ENCODE data around the gene ARHGAP6.

Gene ARHGAP6

GRCh38 chrX:11290416-11291102 is 375.2 kb downstream of the ARHGAP6 start:
- no peak for DNase-seq (ENCODE audit: low read depth)
- H3K4me3 ChIP-seq (ENCODE audit: low read depth, low read length) = no peak overlapping the region

GRCh38 chrX:11287505-11287904 is 378.2 kb downstream of the ARHGAP6 start:
- no peak for TF ChIP-seq MYC (IDR thresholded peaks at IDR 0.05; ENCODE audit: low read depth, low read length)
- no peak for TF ChIP-seq POLR2A (IDR thresholded peaks at IDR 0.05; ENCODE audit: extremely low read depth, insufficient read length)
- no peak for TF ChIP-seq MAX (IDR thresholded peaks at IDR 0.05; ENCODE audit: low read depth, low read length)
- no peak for TF ChIP-seq CTCF (IDR thresholded peaks at IDR 0.05; ENCODE audit: low read depth, low read length)
- DNase-seq (ENCODE audit: low read depth) = no peak

More at GRCh38 chrX:11290416-11291102, 375.2 kb downstream of the ARHGAP6 start:
- TF ChIP-seq POLR2A (IDR thresholded peaks at IDR 0.05; ENCODE audit: extremely low read depth, insufficient read length) = no peak
- no peak for TF ChIP-seq CTCF (IDR thresholded peaks at IDR 0.05; ENCODE audit: low read depth, low read length)
- TF ChIP-seq MYC (IDR thresholded peaks at IDR 0.05; ENCODE audit: low read depth, low read length) = no peak
- TF ChIP-seq MAX (IDR thresholded peaks at IDR 0.05; ENCODE audit: low read depth, low read length) = no peak

GRCh38 chrX:11285651-11286050 is 380.1 kb downstream of the ARHGAP6 start:
- no peak overlapping the region for H3K4me3 ChIP-seq (ENCODE audit: low read depth, low read length)
- no peak for TF ChIP-seq MYC (IDR thresholded peaks at IDR 0.05; ENCODE audit: low read depth, low read length)
- TF ChIP-seq CTCF (IDR thresholded peaks at IDR 0.05; ENCODE audit: low read depth, low read length) = no peak
- no peak for TF ChIP-seq MAX (IDR thresholded peaks at IDR 0.05; ENCODE audit: low read depth, low read length)
- no peak for TF ChIP-seq POLR2A (IDR thresholded peaks at IDR 0.05; ENCODE audit: extremely low read depth, insufficient read length)
- DNase-seq (ENCODE audit: low read depth) = no peak

More at GRCh38 chrX:11287505-11287904, 378.2 kb downstream of the ARHGAP6 start:
- no peak overlapping the region for H3K4me3 ChIP-seq (ENCODE audit: low read depth, low read length)

GRCh38 chrX:11282043-11282442 is 383.7 kb downstream of the ARHGAP6 start:
- DNase-seq (ENCODE audit: low read depth) = no peak
- H3K4me3 ChIP-seq (ENCODE audit: low read depth, low read length) = no peak overlapping the region
- TF ChIP-seq MYC (IDR thresholded peaks at IDR 0.05; ENCODE audit: low read depth, low read length) (no peak), POLR2A (IDR thresholded peaks at IDR 0.05; ENCODE audit: extremely low read depth, insufficient read length) (no peak)

- no peak for TF ChIP-seq POLR2A (IDR thresholded peaks at IDR 0.05; ENCODE audit: extremely low read depth, insufficient read length)
- TF ChIP-seq CTCF (IDR thresholded peaks at IDR 0.05; ENCODE audit: low read depth, low read length) = no peak
- TF ChIP-seq MAX (IDR thresholded peaks at IDR 0.05; ENCODE audit: low read depth, low read length) = no peak
- no peak for TF ChIP-seq MYC (IDR thresholded peaks at IDR 0.05; ENCODE audit: low read depth, low read length)
- DNase-seq (ENCODE audit: low read depth) = no peak
- H3K4me3 ChIP-seq (ENCODE audit: low read depth, low read length) = no peak overlapping the region
These were observed 392.2 kb downstream of the ARHGAP6 start for GRCh38 chrX:11273544-11273943.

GRCh38 chrX:11272863-11273262 is 392.9 kb downstream of the ARHGAP6 start:
- DNase-seq (ENCODE audit: low read depth) = no peak
- H3K4me3 ChIP-seq (ENCODE audit: low read depth, low read length) = no peak overlapping the region

More at GRCh38 chrX:11272863-11273262, 392.9 kb downstream of the ARHGAP6 start:
- TF ChIP-seq MAX (IDR thresholded peaks at IDR 0.05; ENCODE audit: low read depth, low read length) (no peak), CTCF (IDR thresholded peaks at IDR 0.05; ENCODE audit: low read depth, low read length) (no peak), MYC (IDR thresholded peaks at IDR 0.05; ENCODE audit: low read depth, low read length) (no peak), POLR2A (IDR thresholded peaks at IDR 0.05; ENCODE audit: extremely low read depth, insufficient read length) (no peak)
